H7 (cell line): ENCODE results near the gene MAP2. TPM values are rescaled to one million over a fixed set of nuclear protein-coding genes. Genes with fewer than 3 reads are reported as not detected.

Experiments
- DNase-seq: peaks from one replicate; pipeline ENCODE4 v3.0.0; 2012
- H3K27me3 ChIP-seq: 2 replicates; pipeline ENCODE4 v1.6.0; 2011; ENCODE audit warnings: mild to moderate bottlenecking, low read length; ENCODE audit not compliant: control insufficient read depth, insufficient read depth
- H3K36me3 ChIP-seq: replicated peaks from 2 replicates; pipeline ENCODE4 v1.5.1; 2011; ENCODE audit warnings: low read length; ENCODE audit not compliant: control insufficient read depth, insufficient read depth
- H3K4me3 ChIP-seq: 2 replicates; pipeline ENCODE4 v1.5.1; 2011; ENCODE audit warnings: low read depth, mild to moderate bottlenecking, control low read depth, low read length, moderate library complexity; ENCODE audit not compliant: insufficient read depth
- total RNA-seq: library from RNA; depleted of rRNA; stranded (reverse); fragments of >200 nt; shearing (Covaris generic); gene quantifications from 2 replicates; pipeline ENCODE4 v1.2.3, GENCODE V29; 2014

Gene MAP2
- total RNA-seq, 1 experiment from 2014 or later, result 1.6 TPM

DNA sequence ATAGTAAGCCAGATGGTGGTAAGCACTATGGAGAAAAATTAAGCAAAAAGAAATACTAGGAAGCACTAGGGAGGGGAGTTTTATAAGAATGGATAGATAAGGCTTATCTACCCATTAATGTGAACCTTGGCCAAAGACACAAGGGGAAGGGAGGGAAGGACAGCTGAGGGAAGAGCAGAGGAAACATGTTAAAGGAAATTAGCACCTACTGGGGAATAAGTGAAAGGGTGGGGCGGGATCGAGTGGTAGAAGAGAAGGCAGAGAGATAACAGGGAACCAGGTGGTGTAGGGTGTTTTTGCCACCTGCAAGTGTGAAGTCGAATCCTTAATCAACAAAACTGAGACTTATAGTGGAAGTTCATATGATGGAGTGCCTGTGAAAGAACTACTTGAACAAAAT, 349.5 kb downstream of the MAP2 start:
- Histone ChIP-seq H3K4me3 (no peak overlapping the region), H3K27me3 (peaks cover 44% of the 10 kb centered on the region), H3K36me3 (no peaks in the 10 kb centered on the region)
- DNase-seq, result peak; percentile 26
